OCI-LY1 (cell line): ENCODE results near the gene IWS1.

Experiments
- H2AFZ ChIP-seq: fragments of 200-600 bp; sonication (generic), shearing (Covaris generic); 2 replicates; pipeline ENCODE4 v1.6.0; 2014; ENCODE audit warnings: antibody characterized with exemption, mild to moderate bottlenecking, low read length
- H3F3A ChIP-seq: fragments of 200-600 bp; sonication (generic), shearing (Covaris generic); 2 replicates; pipeline ENCODE4 v1.6.0; 2014; ENCODE audit warnings: mild to moderate bottlenecking, antibody characterized with exemption, low read length, moderate library complexity; ENCODE audit not compliant: insufficient read depth
- H3K27ac ChIP-seq: fragments of 200-600 bp; sonication (generic); 2 replicates; pipeline ENCODE4 v1.5.1; 2014; ENCODE audit warnings: low read length, mixed run types, mild to moderate bottlenecking, low read depth; ENCODE audit not compliant: poor library complexity, severe bottlenecking
- H3K27me3 ChIP-seq: fragments of 200-600 bp; sonication (generic); 2 replicates; pipeline ENCODE4 v1.6.0; 2014; ENCODE audit warnings: antibody characterized with exemption, mild to moderate bottlenecking, low read length, moderate library complexity; ENCODE audit not compliant: insufficient read depth
- H3K36me3 ChIP-seq: fragments of 200-600 bp; sonication (generic); 2 replicates; pipeline ENCODE4 v1.6.1; 2014; ENCODE audit warnings: mild to moderate bottlenecking, antibody characterized with exemption, low read length, moderate library complexity, mixed read lengths; ENCODE audit not compliant: insufficient read depth
- H3K4me1 ChIP-seq: fragments of 200-600 bp; sonication (generic); 2 replicates; pipeline ENCODE4 v1.5.1; 2014; ENCODE audit warnings: mild to moderate bottlenecking, low read length, moderate library complexity; ENCODE audit not compliant: insufficient read depth, severe bottlenecking
- H3K4me2 ChIP-seq: fragments of 200-600 bp; sonication (generic), shearing (Covaris generic); 2 replicates; pipeline ENCODE4 v1.6.1; 2014; ENCODE audit warnings: low read length
- H3K4me3 ChIP-seq: fragments of 200-600 bp; sonication (generic); 2 replicates; pipeline ENCODE4 v1.5.1; 2014; ENCODE audit warnings: low read length, low read depth, mild to moderate bottlenecking, mixed read lengths; ENCODE audit not compliant: poor library complexity, severe bottlenecking
- H3K79me2 ChIP-seq: fragments of 200-600 bp; shearing (Covaris generic); 2 replicates; pipeline ENCODE4 v1.6.1; 2016; ENCODE audit warnings: mixed run types, low read length, mixed read lengths; ENCODE audit not compliant: insufficient read depth
- H3K9ac ChIP-seq: fragments of 200-600 bp; sonication (generic), shearing (Covaris generic); 2 replicates; pipeline ENCODE4 v1.6.1; 2014; ENCODE audit warnings: mild to moderate bottlenecking, low read length, mixed read lengths
- H3K9me2 ChIP-seq: fragments of 200-600 bp; sonication (generic), shearing (Covaris generic); 2 replicates; pipeline ENCODE4 v1.6.1; 2014; ENCODE audit warnings: low read depth, mild to moderate bottlenecking, low read length, mixed read lengths
- H3K9me3 ChIP-seq: fragments of 200-600 bp; shearing (Covaris generic); 2 replicates; pipeline ENCODE4 v1.6.1; 2014; ENCODE audit warnings: low read length, mixed read lengths
- H4K20me1 ChIP-seq: fragments of 200-600 bp; sonication (generic), shearing (Covaris generic); 2 replicates; pipeline ENCODE4 v1.6.0; 2016; ENCODE audit warnings: mild to moderate bottlenecking, low read length; ENCODE audit not compliant: insufficient read depth
- CTCF ChIP-seq: fragments of 200-600 bp; sonication (generic), shearing (Covaris generic); IDR thresholded peaks from 2 replicates; pipeline ENCODE4 v1.5.1; 2017; ENCODE audit warnings: mild to moderate bottlenecking, antibody characterized with exemption, low read length, moderate library complexity, mixed read lengths
- EZH2 ChIP-seq: fragments of 200-600 bp; sonication (generic), shearing (Covaris generic); IDR thresholded peaks from 2 replicates; pipeline ENCODE4 v1.8.0; 2017; ENCODE audit warnings: borderline replicate concordance, mixed run types, mild to moderate bottlenecking, antibody characterized with exemption, low read length, moderate library complexity, mixed read lengths

IWS1 gene

DNA sequence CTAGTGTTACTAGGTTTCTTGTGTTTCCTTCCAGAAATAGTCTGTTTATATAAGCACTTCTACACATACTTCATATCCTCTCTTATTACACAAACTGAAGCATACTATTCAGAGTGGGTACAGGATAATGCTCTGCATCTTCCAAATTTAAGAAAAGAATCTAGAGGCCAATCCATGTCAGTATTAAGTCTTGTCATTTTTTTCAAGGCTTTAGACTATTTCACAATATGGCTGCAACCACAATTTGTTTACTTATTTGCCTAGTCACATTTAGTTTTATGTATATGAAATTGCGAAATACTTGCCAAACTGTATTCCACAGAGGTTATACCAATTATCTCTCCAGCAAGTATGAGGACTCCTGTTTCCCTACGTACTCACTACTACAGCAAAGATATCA is 27.9 kb downstream of the IWS1 start:
- Histone ChIP-seq H3K4me3 (no peak overlapping the region), H3K9me3 (no peaks in the 10 kb centered on the region), H3K79me2 (no peaks in the 10 kb centered on the region), H3K27ac (no peak overlapping the region), H3K36me3 (peaks cover 95% of the 10 kb centered on the region), H3K4me2 (no peak overlapping the region), H2AFZ (no peak overlapping the region), H4K20me1 (no peaks in the 10 kb centered on the region), H3K4me1 (no peaks in the 10 kb centered on the region), H3K9me2 (no peaks in the 10 kb centered on the region), H3K9ac (no peak overlapping the region), H3K27me3 (no peaks in the 10 kb centered on the region), H3F3A (no peaks in the 10 kb centered on the region)
- TF ChIP-seq EZH2 = no peak
- TF ChIP-seq CTCF = no peak

DNA sequence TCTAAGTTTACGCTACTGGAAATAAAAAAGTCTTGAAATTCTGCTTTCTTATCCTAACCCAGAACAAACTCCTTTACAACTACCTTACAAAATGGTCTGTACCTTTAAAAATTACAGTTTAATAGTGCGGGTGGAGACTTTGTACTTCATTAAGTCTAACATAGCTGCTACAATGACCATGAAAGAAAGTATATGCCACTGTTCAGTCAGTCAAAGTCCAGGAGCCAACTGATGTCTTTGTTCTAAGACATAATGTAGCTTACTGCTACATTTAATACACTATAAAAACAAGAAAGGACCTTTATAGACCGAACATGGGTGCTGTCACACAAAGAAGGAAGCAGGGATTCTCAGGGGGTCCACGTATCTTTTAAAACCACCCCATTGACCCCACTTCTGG is 36.0 kb downstream of the IWS1 start:
- Histone ChIP-seq H3K27me3 (no peaks in the 10 kb centered on the region), H3K79me2 (no peaks in the 10 kb centered on the region), H3K9me2 (no peaks in the 10 kb centered on the region), H2AFZ (no peak overlapping the region), H3K4me1 (no peaks in the 10 kb centered on the region), H3F3A (no peaks in the 10 kb centered on the region), H4K20me1 (no peaks in the 10 kb centered on the region), H3K4me2 (no peak overlapping the region), H3K9ac (no peak overlapping the region), H3K9me3 (no peaks in the 10 kb centered on the region), H3K27ac (no peak overlapping the region), H3K36me3 (peaks cover 96% of the 10 kb centered on the region), H3K4me3 (no peak overlapping the region)
- TF ChIP-seq EZH2 (no peak), CTCF (no peak)

DNA sequence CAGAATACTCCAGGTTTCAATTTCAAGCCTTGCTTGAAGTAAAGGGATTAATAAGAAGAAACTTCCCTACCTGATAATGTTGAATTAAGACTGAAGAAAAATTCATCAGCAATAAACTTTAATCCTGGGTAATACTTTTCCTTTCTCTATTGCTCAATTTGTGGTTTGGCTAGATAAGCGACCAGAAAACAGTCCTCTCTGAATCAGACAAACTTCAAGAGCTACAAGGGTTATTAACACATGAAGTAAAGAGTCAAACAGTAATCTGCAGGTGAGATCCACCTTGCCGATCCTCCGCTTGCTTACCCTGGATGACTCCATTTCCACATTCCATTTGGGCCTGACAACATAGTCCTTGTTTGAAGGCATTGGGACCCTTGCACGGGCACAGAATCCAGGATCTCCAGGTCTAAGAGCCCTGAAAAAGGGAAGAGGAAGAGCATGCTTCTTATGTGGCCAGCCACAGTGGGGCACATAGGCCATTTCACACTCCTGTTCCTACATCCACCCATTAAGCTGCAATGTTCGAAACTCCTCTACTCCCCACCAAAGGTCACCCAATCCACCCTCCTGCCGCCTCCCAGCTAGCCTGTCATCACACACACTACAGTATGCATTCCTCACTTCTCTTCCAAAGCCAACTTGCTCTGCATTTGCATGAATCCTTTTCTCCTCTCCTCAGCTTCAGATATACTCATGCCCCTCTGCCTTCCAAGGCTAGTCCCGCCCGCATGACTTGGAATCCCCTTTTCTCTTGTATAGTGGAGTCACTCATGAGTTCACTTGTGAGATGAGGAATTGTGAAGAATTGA is 39.8 kb downstream of the IWS1 start:
- no peaks in the 10 kb centered on the region for H3F3A ChIP-seq
- H4K20me1 ChIP-seq = no peaks in the 10 kb centered on the region
- TF ChIP-seq EZH2 = no peak
- TF ChIP-seq CTCF = no peak
- H3K9me2 ChIP-seq = no peaks in the 10 kb centered on the region
- no peak overlapping the region for H3K4me3 ChIP-seq
- H3K36me3 ChIP-seq = peaks cover 84% of the 10 kb centered on the region
- H3K4me1 ChIP-seq = no peaks in the 10 kb centered on the region
- H3K27ac ChIP-seq = no peak overlapping the region
- H3K4me2 ChIP-seq = no peak overlapping the region
- H3K9me3 ChIP-seq = no peaks in the 10 kb centered on the region
- H3K9ac ChIP-seq = no peak overlapping the region
- no peaks in the 10 kb centered on the region for H3K27me3 ChIP-seq
- H2AFZ ChIP-seq = no peak overlapping the region
- no peaks in the 10 kb centered on the region for H3K79me2 ChIP-seq
